IPS-18c (cell line): ENCODE data around the gene LTBP1.

Experiments used
- H3K4me3 ChIP-seq: 2 replicates; pipeline ENCODE4 v1.7.0; 2013; ENCODE audit warnings: low read depth, mild to moderate bottlenecking, low read length, moderate library complexity; ENCODE audit not compliant: insufficient read depth
- H3K9me3 ChIP-seq: one replicate; pipeline ENCODE4 v1.6.1; 2013; ENCODE audit warnings: mild to moderate bottlenecking, low read length, moderate library complexity; ENCODE audit not compliant: control insufficient read depth, insufficient read depth

Gene LTBP1

DNA sequence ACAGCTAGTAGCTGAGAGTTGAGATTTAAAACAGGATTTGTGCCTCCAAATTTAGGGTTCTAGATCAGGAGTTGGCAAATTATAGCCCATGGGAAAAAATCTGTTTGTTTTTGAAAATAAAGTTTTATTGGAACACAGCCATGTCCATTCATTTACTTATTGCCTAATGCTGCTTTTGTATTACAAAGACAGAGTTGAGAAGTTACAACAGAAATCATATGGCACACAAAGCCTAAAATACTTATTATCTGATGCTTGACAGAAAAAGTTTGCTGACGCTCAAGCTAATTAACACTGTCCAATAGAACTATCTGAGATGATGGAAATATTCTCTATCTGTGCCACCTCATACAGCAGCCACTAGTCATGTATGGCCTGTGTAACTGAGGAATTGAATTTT, 300.6 kb downstream of the LTBP1 start:
- Histone ChIP-seq H3K9me3 (no peaks in the 10 kb centered on the region), H3K4me3 (no peak overlapping the region)

DNA sequence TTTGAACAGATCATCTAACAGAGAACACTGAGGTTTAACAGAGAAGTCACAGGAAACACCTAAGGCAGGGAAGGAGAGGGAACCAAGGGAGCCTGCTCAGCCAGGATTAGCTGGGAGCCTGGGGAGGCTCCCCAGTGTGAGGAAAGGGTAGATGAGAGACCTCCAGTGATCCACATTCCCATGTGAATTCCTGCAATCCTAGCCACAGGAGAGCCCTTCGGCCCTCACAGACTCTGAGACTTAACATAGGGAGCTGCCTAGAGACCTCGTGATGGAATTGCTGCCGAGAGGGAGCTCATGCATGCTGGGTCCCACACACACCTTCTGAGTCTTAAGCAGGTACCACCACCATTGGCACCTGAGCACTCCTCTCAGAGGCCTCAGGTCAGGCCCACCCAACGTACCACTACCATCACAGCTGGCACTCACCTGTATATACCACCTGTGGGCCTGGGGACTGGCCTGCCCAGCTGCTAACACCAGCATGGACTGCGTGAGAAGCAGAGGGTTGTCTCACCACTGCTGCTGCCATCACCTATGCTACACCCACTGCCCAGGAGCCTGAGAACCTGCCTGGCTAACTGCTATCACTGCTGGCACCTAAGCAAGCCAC, 303.8 kb downstream of the LTBP1 start:
- Histone ChIP-seq H3K9me3 (no peaks in the 10 kb centered on the region), H3K4me3 (no peak overlapping the region)

DNA sequence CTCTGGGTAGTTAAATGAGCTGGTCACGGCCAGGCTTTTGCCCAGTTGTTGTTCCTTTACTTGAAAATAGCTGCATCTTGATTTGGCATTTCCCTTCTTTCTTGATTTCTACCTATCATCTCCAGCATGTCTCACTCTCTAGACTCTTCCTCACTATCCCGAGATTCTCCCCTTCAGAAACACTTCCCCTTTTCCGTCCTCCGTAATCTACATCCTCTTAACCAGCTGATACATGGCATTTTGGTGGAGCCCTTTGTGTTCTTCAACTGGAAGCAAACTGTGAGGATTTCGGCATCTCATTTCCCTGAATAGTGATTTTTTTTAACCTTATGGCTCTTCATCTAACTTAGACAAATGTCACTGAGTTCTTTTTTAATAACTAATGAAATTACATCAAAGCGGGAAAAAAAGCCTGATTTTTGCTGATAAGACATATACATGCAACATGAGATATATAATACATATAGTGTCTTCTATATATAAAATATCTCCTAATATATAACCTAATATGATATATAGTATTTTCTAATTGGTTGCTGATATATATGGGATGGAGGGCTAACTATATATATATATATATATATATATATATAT, 309.5 kb downstream of the LTBP1 start:
- no peak overlapping the region for H3K4me3 ChIP-seq
- no peaks in the 10 kb centered on the region for H3K9me3 ChIP-seq

DNA sequence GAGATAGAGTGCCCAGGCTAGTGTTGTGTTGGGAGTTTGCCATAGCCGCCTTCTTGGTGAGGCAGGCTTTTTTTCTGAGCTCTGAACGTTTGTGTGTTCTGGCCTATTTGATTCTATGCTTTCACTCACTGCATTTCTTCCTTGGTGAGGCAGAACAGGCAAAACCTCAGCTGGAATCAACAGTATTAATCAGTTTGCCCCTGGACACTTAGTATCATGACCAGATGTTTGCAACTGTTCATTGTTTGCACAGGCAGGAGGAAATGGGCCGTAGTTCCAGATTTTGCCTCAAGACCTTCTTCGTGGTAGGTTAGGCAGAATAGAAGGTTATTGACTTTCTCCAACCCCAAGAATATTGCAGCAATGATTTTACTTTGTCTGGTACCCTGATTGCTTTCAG, 311.6 kb downstream of the LTBP1 start:
- H3K9me3 ChIP-seq, result no peaks in the 10 kb centered on the region
- no peak overlapping the region for H3K4me3 ChIP-seq

DNA sequence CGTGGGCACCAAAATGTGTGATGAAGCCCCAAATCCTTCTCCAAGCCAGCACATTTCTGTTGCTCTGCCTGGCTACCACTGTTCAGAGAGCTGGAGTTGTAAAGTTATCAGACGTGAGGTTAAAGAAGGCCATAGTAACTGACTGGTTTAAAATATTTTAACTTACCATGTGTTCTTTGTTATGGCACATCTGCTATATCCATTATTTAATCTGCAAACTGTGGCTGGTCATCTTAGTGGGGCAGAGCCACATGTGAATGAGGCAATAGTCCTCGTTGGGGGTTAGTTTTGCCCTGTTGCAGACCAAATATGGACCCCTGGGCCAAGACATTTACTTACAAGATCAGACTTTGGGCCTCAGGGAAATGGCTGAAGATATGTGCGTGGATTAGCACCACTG, 315.3 kb downstream of the LTBP1 start:
- Histone ChIP-seq H3K4me3 (no peak overlapping the region), H3K9me3 (peaks cover 5% of the 10 kb centered on the region)

DNA sequence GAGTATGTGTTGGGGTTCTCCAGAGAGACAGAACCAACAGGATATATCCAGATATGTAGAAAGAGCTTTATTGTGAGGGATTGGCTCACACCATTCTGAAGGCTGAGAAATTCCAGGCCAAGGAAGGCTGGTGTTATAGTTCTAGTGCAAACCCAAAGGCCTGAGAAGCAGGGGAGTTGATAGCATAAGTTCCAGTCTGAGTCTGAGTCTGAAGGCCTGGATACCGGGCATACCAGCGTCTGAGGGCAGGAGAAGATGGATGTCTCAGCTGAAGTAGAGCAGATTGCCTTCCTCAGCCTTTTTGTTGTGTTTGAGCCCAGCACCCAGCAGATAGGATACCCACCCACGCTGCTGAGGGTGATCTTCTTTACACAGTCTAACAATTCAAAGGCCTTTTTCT, 318.0 kb downstream of the LTBP1 start:
- H3K9me3 ChIP-seq, result peaks cover 6% of the 10 kb centered on the region
- no peak overlapping the region for H3K4me3 ChIP-seq

DNA sequence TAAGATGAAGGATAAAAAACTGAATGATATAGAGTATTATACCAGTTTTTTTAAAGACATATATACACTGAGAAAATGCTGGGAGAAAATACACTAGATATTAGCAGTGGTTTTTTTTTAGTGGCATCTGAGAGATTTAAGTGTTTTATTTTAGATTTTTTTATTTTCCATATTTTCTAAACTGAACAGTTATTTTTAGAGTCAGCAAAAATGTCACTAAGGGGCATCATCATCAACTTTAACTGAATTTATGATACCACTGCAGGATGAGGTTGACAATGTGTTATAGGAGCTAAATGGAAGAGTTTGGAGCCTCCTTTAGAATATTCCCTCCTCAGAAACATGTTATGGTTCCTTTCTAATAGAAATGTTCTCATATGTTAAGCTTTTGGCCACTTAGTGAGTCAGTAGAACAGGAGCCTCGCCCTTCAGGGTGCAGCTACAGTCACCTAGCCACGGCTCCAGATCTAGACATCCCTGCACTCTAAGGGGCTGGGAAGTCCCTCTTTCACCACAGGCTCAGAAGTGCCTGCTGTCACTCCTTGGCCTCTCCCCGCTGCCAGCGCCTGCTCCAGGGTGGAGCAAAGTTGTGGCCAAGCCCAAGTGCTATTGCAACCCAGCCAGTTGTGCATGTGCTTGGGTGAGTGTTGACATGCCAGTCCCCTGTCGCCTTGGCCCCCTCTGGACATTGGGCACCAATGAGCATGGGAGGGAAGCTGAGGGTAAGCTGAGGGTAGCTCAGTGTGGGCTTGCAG, 319.0 kb downstream of the LTBP1 start:
- no peak overlapping the region for H3K4me3 ChIP-seq

DNA sequence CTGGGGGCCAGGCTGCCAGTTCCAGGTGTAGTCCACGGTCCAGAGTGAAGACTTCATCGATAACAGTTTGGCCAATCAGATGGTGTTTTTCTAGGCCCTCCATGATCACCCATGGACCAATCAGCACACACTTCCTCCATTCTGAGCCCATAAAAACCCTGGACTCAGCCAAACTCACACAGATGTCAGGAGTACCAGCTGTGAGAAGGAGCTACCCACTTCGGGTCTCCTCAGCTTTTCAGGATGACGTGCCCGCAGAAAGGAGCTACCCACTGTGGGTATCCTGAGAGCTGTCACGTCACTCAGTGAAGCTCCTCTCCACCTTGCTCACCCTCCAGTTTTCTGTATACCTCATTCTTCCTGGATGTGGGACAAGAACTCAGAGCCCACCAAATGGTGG, 319.7 kb downstream of the LTBP1 start:
- Histone ChIP-seq H3K4me3 (no peak overlapping the region), H3K9me3 (peaks cover 6% of the 10 kb centered on the region)

More for the DNA sequence above, 319.0 kb downstream of the LTBP1 start:
- H3K9me3 ChIP-seq, result peaks cover 6% of the 10 kb centered on the region

DNA sequence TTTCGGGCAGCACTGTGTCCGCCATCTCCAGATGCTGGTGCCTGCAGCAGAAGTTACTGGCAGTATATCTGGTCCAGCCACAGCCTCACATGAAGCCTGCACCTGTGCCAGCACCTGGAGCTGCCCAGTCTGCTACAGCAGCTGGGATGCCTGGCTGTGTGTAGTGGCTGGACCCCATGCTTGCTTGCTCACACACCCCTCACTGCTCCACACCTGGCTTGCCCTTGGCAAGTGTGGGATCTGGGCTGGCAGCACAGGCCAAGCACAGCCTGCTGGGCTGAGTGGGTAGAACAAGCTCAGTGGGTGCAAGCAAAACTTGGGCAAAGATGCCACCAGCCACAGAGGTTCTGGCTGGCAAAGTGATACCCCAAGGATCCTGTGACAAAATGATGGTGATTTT, 320.3 kb downstream of the LTBP1 start:
- H3K9me3 ChIP-seq, result peaks cover 6% of the 10 kb centered on the region
- H3K4me3 ChIP-seq, result no peak overlapping the region

DNA sequence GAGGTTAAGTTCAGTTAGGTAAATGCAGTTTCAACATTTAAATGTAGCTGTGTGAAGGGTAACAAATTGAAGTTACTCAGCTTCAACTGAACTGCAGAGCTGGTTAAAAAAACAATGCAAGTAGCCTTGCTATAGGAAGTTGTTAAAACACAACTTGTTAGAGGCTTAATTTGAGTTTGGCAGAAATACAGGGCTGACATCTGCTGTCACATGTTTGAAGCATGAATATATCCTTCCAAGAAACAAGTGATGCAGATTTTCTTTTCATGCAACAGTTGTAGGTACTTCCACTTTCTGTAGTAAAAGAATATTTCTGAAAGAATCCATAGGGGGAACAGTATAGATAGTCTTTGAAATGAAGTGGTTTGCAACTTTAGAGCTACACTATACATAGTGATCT, 321.0 kb downstream of the LTBP1 start:
- Histone ChIP-seq H3K9me3 (peaks cover 6% of the 10 kb centered on the region), H3K4me3 (no peak overlapping the region)

DNA sequence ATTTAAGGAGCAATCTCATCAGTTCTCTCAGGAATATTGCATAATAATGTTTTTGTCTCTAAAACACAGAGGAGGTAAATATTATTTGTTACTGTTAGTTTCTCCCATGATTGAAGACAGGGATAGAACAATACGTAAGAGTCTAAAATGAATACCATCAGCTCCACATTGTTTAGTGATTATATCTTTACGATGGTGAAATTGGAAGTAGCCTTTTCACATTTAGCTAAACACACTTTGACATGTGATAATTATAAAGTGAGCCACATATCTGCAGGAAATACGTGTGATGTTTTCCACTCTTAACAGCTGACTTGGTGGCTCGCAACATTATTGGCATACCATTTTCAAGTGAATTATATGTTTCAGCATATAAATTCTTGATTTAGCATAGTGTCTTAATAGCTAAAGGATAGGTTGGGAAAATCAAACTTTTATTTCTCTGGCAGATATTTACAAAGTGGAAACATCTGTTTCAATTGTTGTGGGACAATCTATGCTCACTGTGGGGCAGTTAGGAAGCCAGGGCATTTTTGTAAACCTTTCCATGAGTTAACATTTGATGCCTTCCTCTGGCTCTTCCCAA, 321.6 kb downstream of the LTBP1 start:
- peaks cover 6% of the 10 kb centered on the region for H3K9me3 ChIP-seq
- H3K4me3 ChIP-seq, result no peak overlapping the region

DNA sequence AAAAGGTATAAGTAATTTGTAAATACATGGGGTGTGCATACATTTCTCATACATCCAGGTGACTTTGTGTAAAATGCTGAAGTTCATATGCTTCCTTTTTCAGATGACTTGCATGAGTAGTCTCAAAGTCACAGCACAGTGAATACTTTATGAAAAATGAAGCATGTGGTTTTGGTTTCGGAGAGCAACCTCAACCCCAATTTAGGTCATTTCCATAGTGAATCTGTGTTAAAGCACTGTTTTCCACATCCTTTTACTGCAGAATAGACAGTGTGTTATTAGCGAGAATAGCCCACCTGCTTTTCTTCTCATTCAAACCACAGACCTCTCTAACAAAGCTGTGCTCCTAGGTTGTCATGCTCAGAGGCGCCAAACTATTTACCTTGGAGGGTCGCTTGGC, 325.2 kb downstream of the LTBP1 start:
- peaks cover 1% of the 10 kb centered on the region for H3K9me3 ChIP-seq
- H3K4me3 ChIP-seq, result no peak overlapping the region

DNA sequence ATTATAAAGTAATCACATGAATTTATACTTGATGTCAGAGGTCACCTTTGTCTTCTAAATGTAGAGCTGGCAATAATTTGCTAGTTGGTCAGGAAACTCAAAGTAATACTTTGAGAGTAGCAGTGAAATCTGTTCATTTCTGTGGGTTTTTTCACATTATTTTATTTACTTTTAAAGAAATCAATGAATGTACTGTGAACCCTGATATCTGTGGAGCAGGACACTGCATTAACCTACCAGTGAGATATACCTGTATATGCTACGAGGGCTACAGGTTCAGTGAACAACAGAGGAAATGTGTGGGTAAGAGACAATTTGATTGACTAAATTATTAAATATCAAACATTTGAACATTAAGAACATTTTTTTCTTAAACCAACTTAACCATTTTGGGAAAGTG, 326.7 kb downstream of the LTBP1 start:
- Histone ChIP-seq H3K4me3 (no peak overlapping the region), H3K9me3 (no peaks in the 10 kb centered on the region)

DNA sequence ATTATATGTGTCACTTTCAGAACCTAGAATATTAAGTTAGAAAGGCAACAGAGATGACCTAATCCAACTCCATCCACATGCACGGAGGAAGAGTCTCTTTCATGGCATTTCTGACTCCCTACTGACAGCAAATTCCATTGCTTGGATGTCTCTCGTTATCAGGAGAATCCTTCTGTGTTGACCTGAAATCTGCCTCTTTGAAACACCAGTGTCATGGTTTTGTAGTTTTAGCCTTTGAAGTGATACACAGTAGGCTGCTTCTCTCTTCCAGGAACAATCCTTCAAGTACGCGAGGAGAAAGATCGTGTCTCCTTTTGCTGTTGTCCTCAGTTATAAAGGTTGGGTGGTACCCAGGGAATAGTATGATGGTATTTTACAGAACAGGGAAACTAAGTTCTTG, 327.8 kb downstream of the LTBP1 start:
- Histone ChIP-seq H3K4me3 (no peak overlapping the region), H3K9me3 (no peaks in the 10 kb centered on the region)

DNA sequence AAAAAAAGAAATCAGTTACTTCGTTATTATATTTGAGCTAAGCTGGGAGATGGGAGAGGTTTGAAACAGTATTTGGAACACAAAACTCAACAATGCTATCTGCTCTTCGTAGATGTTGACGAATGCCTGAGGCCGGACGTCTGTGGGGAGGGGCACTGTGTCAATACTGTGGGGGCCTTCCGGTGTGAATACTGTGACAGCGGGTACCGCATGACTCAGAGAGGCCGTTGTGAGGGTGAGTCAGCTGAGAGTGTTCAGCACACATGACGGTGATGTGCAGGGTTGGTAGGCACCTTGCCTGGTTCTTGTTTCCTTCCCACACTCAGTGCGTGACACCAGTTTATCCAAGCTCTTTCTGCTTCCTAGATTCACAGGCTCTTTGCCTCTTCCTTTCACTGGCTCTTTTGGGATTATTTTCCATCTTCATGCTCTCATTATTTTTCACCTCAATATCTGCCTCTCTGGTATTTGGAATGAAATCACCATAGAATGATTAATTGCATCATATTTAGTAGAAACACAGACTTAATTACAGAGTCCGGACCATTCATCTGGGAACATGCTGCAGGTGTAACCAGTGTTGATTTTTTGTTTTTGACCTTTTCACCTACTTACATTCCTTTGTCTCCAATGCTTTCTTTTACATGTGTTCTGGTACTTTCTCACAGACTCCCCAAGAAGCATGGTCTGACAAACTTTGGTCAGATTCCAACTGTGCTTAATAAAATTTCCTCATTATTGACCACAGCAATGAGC, 329.1 kb downstream of the LTBP1 start:
- H3K4me3 ChIP-seq, result no peak overlapping the region
- no peaks in the 10 kb centered on the region for H3K9me3 ChIP-seq

DNA sequence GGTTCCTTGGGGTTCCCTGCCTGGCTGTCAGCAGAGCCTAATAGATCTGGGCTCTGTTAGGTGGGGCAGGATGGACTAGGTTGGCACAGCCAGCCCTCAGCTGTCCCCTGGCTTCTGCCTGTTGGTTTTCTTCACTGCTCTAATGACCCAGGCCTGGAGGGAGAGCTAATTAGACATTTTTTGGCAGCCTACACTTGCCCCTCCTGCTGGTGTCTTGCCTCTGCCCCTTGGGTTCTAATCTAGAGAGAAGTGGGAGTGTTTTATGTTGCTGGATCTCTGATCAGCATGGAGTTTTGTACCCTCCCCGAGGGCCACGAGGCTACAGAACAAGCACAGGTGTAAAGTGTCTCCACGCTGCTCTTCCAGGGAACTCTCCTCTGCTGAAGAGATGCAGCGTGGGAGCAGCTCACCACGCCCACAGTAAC, 330.3 kb downstream of the LTBP1 start:
- H3K4me3 ChIP-seq, result no peak overlapping the region
- H3K9me3 ChIP-seq, result no peaks in the 10 kb centered on the region

DNA sequence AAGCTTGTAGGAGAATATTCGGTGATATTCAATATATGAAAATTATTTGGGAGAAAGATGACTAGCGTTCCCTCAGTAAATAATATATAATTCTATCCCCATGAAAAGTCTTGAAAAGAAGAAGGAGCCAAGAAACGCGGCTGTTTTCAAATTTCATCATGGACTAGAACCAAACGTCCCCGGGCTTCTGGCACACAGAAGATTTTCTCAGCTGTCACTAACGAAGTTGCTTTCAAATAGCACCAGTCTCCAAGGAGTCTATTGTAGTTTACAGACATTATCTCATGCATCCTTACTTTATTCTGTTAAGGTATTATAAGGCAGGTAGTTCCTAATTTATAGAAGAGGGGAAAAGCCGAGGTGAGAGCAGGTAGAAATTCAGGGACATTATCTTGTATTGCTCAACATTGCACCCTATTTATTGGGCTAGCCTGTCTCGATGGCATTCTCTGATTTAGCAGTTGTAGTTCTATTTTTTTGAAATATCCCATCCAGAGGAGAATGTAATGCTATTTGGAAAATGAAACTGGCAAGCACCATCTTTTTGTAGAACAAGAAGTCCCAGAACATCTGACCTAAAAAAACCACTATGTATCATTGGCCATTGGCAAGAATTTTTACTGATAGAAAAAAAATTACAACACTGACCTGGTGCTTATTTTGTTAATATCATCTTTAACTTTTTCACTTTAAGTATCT, 331.6 kb downstream of the LTBP1 start:
- Histone ChIP-seq H3K4me3 (no peak overlapping the region), H3K9me3 (no peaks in the 10 kb centered on the region)
